Cortex of kidney (tissue), 1 donor: ENCODE data around the gene BRMS1.

Experiments used
- DNase-seq: peaks from one replicate; lab custom pipeline; 2025; lab: John Stamatoyannopoulos, UW

The BRMS1 gene

GRCh38 chr11:66302656-66303055, 42.2 kb downstream of the BRMS1 start:
- no peak for DNase-seq

GRCh38 chr11:66299186-66299585, 45.7 kb downstream of the BRMS1 start:
- no peak for DNase-seq

- no peak for DNase-seq
Observed at GRCh38 chr11:66297610-66298009, 47.3 kb downstream of the BRMS1 start.

GRCh38 chr11:66294626-66295620, 50.0 kb downstream of the BRMS1 start:
- no peak for DNase-seq

GRCh38 chr11:66293777-66294625, 50.9 kb downstream of the BRMS1 start:
- no peak for DNase-seq

- no peak for DNase-seq
Observed at GRCh38 chr11:66293352-66293751, 51.6 kb downstream of the BRMS1 start.

GRCh38 chr11:66292543-66293332, 52.2 kb downstream of the BRMS1 start:
- DNase-seq = no peak

- no peak for DNase-seq
Observed at GRCh38 chr11:66291706-66292542, 53.0 kb downstream of the BRMS1 start, which contains the start of gene TMEM151A. TMEM151A (plus strand) TSS chr11:66291894; CDS start chr11:66292014, 120 bp downstream.

- DNase-seq = no peak
Observed at GRCh38 chr11:66291303-66291705, 53.6 kb downstream of the BRMS1 start.

GRCh38 chr11:66290330-66290621, 54.6 kb downstream of the BRMS1 start:
- no peak for DNase-seq

GRCh38 chr11:66289548-66290329, 55.2 kb downstream of the BRMS1 start:
- DNase-seq = no peak

- DNase-seq = peak; percentile 74
Observed at GRCh38 chr11:66288671-66289547, 56.0 kb downstream of the BRMS1 start, which contains the start of gene YIF1A. YIF1A (minus strand) TSS chr11:66289143; CDS start chr11:66288985, 158 bp downstream.

- no peak for DNase-seq
Observed at GRCh38 chr11:66287889-66288670, 56.8 kb downstream of the BRMS1 start.
